ENCODE data around the gene TBC1D21.

GRCh38 chr15:73904026-73904815 is 30.9 kb downstream of the TBC1D21 start:
- TF ChIP-seq CTCF (IDR thresholded peaks at IDR 0.05), result no peak
- TF ChIP-seq POLR2A (IDR thresholded peaks at IDR 0.05), result no peak
